LNCaP clone FGC (cell line): ENCODE results near the gene ZBTB43.
"Not testable (repeated sequence)": the region's sequence is repeated elsewhere in the genome, so short reads cannot be mapped to it uniquely, and the experiment has no call there.

Source experiments
- DNase-seq: peaks from one replicate; pipeline ENCODE4 v3.0.0-alpha.2; 2011; ENCODE audit warnings: low read depth
- H3K4me3 ChIP-seq: 2 replicates; pipeline ENCODE4 v1.5.1; 2011; ENCODE audit warnings: mild to moderate bottlenecking, low read depth, low read length, control low read depth
- CTCF ChIP-seq: IDR thresholded peaks from 2 replicates; pipeline ENCODE4 v1.5.1; 2012; ENCODE audit warnings: mild to moderate bottlenecking; ENCODE audit not compliant: control insufficient read depth, insufficient read depth; ENCODE audit errors: extremely low read depth

Gene ZBTB43

DNA sequence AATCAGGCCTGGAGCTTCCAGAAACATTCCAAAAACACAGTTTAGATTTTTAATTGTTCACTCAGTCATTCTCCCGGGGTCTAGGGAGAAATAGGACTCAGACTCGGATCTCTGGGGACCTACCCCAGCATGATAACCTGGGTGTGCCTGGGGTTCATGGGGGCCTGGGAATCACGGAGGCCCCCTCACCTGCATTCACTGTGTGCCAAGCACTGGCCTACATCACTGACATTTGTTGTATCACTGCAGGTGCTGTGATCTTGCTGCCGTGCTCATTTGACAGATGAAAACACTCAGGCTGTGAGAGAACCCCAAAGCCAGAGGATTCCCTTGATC is 22.8 kb upstream of the ZBTB43 start:
- TF ChIP-seq CTCF = no peak
- DNase-seq = no peak
- no peak overlapping the region for H3K4me3 ChIP-seq

GRCh38 chr9:126783949-126784348 is 20.9 kb upstream of the ZBTB43 start:
- no peak for TF ChIP-seq CTCF
- H3K4me3 ChIP-seq = no peak overlapping the region
- DNase-seq = peak; percentile 69

GRCh38 chr9:126784401-126784800 is 20.4 kb upstream of the ZBTB43 start:
- no peak for TF ChIP-seq CTCF
- no peak for DNase-seq
- H3K4me3 ChIP-seq = no peak overlapping the region

GRCh38 chr9:126784841-126785240 is 20.0 kb upstream of the ZBTB43 start:
- not testable (repeated sequence) for DNase-seq

DNA sequence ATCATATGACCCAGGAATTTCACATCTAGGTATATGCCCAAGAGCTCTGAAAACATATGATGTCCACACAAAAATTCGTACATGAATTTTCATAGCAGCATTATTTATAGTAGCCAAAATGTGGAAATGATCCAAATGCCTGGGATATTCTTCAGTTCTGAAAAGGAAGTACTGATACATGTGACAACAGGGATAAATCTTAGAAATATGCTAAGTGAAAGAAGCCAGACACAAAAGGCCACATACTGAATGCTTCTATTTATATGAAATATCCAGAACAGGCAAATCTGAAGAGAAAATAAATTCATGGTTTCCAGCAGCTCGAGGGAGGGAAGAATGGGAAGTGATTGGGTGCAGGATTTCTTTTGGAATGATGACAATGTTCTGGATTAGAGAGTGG is 16.8 kb upstream of the ZBTB43 start:
- H3K4me3 ChIP-seq = no peak overlapping the region
- no peak for TF ChIP-seq CTCF
- DNase-seq = no peak

More at GRCh38 chr9:126784841-126785240, 20.0 kb upstream of the ZBTB43 start:
- not testable (repeated sequence) for H3K4me3 ChIP-seq

DNA sequence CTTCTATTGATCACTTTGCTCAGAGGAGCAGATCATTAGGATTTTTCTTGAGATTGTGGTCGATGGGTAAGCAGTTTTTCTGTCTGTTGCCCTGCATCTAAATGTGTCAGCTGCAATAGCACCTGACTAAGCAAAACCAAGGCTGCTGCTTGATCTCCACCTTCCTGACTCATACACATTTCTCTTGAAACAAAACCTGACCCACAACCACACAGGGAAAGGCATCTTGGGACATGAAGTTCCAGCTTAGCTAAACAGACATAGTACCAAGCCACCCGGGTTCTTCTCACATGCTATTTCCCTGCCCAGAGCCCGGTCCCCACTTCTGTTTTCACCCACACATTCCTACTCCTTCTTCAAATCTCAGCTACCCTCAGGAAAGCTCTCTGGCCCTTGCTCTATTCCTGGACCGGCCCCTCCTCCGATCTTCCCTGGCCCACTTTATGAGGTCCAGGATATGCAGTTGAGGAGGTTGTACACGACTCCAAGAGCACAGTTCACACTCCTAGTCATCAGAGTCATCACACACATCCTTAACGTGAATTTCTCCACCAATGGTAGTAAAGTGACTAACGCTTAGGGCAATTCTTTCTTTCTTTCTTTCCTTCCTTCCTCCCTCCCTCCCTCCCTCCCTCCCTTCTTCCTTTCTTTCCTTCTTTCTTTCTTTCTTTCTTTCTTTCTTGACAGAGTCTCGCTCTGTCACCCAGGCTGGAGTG is 16.0 kb upstream of the ZBTB43 start:
- no peak overlapping the region for H3K4me3 ChIP-seq
- no peak for TF ChIP-seq CTCF
- no peak for DNase-seq

DNA sequence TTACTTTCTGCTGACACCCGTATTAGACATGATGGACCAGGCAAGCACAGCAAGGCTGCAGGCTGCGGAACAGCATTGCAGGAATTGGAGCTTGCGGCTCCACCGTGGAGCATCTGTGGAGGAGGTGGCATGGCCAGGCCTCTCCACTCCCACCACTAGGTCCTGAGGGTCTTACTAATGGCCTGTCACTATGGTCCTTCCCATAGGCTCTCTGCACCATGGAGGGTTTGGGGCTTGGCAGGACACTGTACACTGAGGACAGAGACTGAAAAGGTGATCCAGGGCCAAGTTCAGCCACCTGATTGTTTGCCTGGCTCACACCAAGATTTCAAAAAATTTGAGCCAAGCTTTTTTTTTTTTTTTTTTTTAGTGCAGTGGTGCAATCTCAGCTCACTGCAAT is 14.3 kb upstream of the ZBTB43 start:
- H3K4me3 ChIP-seq = no peak overlapping the region
- no peak for TF ChIP-seq CTCF
- DNase-seq = no peak
